Measurements from ENCODE around the gene STC2. TPM values are rescaled to one million over a fixed set of nuclear protein-coding genes. Genes with fewer than 3 reads are reported as not detected.

The STC2 gene
- total and polyA plus RNA-seq, 2 of the 8 experiments (the other 6 are each of a cell fraction or from before 2014, with no cell fraction given), result 26.4 to 53.1 TPM

DNA sequence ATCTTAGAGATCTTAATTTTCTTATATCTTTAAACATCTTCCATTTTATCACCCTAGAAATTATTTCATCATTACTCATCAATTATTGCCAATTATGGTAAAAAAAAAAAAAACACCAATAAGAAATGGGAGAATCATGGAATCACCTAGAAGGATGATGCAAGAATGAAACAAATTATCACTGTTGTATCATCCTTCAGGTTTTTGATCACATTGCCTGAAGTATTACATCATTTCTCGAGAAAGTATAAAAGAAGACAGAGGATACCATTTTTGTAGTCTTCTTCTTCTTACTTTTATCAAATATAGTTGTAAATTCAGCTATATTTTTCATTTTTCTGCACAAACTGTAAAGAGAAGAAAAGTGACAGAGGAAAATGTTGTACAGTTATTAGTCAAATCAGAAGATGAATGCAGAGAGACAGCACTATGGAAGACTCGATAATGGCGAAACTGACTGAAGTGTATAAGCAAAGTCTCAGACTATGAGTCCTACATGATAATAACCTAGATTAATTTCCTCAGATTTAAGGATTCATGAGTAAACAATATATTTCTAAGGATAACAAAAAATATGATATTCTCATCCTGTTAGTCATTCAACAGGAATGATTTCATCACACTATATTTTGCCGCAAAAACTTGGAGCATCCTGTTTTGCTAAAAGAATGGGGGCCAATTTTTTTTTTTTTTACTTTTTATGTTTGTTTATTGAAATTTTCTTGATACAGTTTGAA is 5.9 kb upstream of the STC2 start (continued):
- TF ChIP-seq SP4 (IDR thresholded peaks at IDR 0.05; ENCODE audit: low read length), result no peak
